ENCODE data around the gene CMTM8. TPM values are rescaled to one million over a fixed set of nuclear protein-coding genes. Genes with fewer than 3 reads are reported as not detected.
"Not testable (repeated sequence)": the region's sequence is repeated elsewhere in the genome, so short reads cannot be mapped to it uniquely, and the experiment has no call there.

Gene CMTM8
- total RNA-seq, 1 experiment from 2014 or later, result 11.2 TPM

- in situ Hi-C loops (cut with HindIII; ENCODE audit: low pct_unique_long_range_greater_than_20kb, low sequenced_read_pairs), result no loop called here
- no peak for DNase-seq (ENCODE audit: low read depth, low spot score)
Measured at GRCh38 chr3:32222950-32223349, 15.5 kb upstream of the CMTM8 start.

DNA sequence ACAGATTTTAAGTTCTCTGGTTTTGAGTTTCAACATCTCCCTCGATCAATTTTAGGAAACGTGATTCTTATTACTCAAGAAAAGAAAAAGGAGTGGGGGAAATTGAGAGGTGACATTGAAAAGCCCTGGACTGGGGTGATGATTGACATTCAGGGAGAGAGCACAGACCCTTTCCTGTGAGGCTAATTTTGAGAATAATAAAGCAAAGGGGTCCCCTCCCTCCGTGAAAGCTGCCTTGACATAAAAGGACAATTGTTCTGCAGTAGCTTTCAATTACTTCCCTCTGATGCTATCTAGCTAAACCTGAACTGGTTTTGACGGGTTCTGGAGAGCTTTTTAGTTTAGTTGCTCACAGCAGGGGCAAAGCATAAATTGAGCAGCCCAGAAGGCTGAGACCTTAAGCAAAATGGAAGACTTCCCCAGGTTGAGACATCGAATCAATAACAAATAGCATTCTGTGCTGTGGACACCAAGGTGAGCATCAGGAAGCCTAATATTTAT lies 14.4 kb upstream of the CMTM8 start:
- no peak for DNase-seq (ENCODE audit: low read depth, low spot score)
- in situ Hi-C loops (cut with HindIII; ENCODE audit: low pct_unique_long_range_greater_than_20kb, low sequenced_read_pairs), result no loop called here

DNA sequence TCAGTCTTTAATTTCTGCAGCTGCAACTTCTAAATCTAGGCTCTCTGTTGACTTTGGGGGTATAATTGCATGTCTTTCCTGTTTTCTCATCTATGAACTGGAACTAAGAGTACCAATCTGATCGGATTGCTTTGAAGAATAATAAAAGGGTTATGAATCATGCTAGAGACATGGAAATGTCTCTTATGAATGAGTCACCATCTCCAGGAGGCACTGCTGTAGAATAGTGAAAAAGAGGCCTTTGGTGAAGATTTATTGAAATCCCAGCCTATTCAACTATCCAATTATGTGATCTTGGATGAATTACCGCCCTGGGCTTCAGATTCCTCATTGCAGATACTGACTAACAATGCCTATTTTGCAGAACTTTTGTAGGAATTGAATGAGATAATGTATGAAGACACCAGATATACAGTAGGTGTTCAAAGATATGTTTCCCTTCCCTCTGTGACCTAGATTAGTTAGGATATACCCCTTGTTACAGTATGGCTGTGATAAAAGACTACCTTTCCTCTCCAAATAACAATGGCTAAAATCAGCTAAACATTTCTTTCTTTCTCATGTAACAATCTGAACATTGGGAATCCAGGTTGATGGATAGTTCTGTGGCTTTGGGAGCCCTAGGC lies 11.5 kb upstream of the CMTM8 start:
- no peak for DNase-seq (ENCODE audit: low read depth, low spot score)

DNA sequence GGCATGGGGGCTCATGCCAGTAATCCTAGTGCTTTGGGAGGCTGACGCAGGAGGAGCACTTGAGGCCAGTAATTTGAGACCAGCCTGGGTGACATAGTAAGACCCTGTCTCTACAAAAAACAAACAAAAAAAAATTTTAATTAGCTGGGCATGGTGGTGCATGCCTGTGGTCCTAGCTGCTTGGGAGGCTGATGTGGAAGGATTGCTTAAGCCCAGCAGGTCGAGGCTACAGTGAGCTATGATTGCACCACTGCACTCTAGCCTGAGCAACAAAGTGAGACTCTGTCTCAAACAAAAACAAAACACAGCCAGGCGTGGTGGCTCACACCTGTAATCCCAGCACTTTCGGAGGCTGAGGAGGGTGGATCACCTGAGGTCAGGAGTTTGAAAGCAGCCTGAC lies 9.7 kb upstream of the CMTM8 start:
- in situ Hi-C loops (cut with HindIII; ENCODE audit: low pct_unique_long_range_greater_than_20kb, low sequenced_read_pairs); DNase-seq (ENCODE audit: low read depth, low spot score): not testable (repeated sequence)

More for the DNA sequence above, 11.5 kb upstream of the CMTM8 start:
- in situ Hi-C loops (cut with HindIII; ENCODE audit: low pct_unique_long_range_greater_than_20kb, low sequenced_read_pairs), result no loop called here

- DNase-seq (ENCODE audit: low read depth, low spot score), result no peak
- in situ Hi-C loops (cut with HindIII; ENCODE audit: low pct_unique_long_range_greater_than_20kb, low sequenced_read_pairs), result no loop called here
Measured at GRCh38 chr3:32229565-32229964, 8.9 kb upstream of the CMTM8 start.

DNA sequence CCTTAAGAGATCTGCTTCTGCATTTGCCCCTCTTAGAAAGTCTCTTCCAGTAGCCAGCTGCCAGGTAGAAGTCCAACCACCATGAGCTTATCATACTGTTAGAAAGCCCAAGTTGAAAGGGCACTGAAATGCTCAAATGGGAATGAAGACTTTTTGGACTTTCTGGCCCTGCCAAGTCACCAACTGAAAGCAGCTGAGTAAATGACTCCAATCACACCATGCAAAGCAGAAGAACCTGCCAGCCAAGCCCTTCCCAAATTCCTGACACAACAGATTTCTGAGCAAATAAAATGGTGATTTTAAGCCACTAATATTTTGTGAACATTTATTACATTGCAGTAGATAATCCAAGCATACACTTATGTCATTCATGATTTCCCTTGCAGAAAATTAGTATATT lies 2.1 kb upstream of the CMTM8 start:
- in situ Hi-C loops (cut with HindIII; ENCODE audit: low pct_unique_long_range_greater_than_20kb, low sequenced_read_pairs), result no loop called here
- DNase-seq (ENCODE audit: low read depth, low spot score), result no peak

GRCh38 chr3:32237670-32238452 lies 619 bp upstream of the CMTM8 start:
- in situ Hi-C loops (cut with HindIII; ENCODE audit: low pct_unique_long_range_greater_than_20kb, low sequenced_read_pairs), result no loop called here
- no peak for DNase-seq (ENCODE audit: low read depth, low spot score)

DNA sequence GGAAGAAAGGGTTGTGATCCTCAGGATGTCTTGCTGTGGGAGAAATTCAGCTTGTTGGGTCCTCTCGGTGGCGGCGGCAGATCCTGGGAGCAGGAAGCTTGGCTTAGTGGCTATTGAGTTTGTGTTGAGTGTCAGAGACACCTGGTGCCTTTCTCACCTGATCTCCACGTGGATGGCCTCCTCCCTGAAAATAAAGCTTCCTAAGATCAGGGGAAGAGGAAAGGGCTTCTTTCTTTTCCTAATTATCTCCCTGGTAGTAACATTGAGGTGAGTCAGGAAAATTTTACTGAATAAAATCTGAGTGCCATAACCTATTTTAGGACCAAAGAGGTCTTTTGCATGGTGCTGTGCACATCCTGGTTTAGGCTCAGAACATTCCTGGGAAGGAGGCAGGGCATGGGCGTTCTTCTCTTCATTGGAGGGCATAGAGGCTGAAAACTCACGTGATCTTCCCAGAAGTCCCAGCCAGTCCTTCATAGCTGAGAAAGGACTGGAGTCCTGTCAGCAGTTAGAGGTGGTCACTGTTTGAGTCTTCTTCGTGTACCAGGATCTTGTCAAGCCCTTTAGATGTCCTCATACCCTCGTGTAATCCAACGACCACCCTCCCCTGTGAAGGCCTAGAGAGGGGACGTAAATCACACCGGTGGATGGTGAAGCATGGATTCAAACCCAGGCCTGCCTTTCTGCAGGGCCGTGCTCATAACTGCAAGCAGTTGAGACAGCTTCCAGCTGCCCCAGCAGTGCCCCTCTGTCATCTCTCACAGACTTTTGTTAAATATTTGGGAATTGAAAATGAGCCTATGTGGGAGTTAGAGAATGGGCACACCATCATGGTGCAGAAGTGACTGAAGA lies 1.1 kb downstream of the CMTM8 start:
- peak; percentile 65 for DNase-seq (ENCODE audit: low read depth, low spot score)
- in situ Hi-C loops (cut with HindIII; ENCODE audit: low pct_unique_long_range_greater_than_20kb, low sequenced_read_pairs), result no loop called here

DNA sequence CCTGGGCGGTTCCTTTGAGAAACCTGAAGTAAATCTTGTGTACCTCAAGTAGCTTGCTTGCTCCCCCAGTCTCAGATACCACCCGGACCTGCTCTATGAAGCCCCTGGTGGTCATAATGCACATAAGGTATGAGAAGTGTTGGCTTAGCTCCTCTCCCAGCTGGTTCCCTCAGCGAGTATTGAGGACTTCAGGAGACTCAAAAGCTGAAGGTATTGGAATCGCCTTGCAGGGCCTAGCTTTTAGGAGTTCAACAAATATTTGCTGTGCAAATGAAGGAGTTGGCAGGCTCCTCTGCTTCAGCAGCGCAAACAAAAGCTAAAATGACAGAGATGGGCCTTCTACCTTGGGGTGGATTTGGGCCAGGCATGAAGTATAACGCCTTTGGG lies 1.7 kb downstream of the CMTM8 start:
- DNase-seq (ENCODE audit: low read depth, low spot score), result peak; percentile 63
- in situ Hi-C loops (cut with HindIII; ENCODE audit: low pct_unique_long_range_greater_than_20kb, low sequenced_read_pairs), result no loop called here

DNA sequence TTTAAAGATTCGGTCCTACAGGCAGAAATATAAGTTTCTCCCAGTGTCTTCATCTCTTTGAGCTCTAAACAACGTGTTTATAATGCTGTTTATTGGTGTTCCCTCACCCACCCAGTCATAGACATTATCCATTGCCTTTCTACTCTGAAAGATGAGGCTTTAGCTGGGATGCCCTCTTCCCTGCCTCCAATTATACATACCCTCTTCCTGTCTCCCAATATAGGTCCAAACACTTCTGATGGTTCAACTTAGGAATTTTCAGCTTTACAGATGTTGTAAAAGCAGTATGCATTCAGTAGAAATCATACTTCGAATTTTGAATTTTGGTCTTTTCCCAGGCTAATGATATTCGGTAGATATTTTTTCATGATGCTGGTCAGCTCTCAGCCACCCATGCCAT lies 2.6 kb downstream of the CMTM8 start:
- in situ Hi-C loops (cut with HindIII; ENCODE audit: low pct_unique_long_range_greater_than_20kb, low sequenced_read_pairs), result no loop called here
- DNase-seq (ENCODE audit: low read depth, low spot score), result no peak

DNA sequence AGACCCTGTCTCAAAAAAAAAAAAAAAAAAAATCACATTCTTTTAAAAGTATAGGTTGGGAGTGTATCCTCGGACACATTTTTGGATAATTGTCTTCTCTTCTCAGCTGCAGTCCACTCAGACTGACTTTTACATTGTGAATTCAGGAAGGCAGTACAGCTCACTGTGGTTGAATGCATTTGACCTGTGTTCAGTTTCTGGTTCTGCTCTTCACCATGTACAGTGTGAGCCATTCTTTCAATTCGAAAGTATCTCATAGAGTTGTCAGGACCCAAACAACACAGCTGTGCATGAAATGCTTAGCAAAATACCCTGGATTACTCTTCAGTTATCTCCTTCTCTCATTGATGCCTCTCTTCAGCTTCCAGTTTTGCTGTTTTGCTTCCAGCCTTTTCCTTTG lies 5.0 kb downstream of the CMTM8 start:
- DNase-seq (ENCODE audit: low read depth, low spot score), result no peak
- in situ Hi-C loops (cut with HindIII; ENCODE audit: low pct_unique_long_range_greater_than_20kb, low sequenced_read_pairs), result no loop called here

GRCh38 chr3:32245200-32245599 lies 6.7 kb downstream of the CMTM8 start:
- in situ Hi-C loops (cut with HindIII; ENCODE audit: low pct_unique_long_range_greater_than_20kb, low sequenced_read_pairs), result no loop called here

DNA sequence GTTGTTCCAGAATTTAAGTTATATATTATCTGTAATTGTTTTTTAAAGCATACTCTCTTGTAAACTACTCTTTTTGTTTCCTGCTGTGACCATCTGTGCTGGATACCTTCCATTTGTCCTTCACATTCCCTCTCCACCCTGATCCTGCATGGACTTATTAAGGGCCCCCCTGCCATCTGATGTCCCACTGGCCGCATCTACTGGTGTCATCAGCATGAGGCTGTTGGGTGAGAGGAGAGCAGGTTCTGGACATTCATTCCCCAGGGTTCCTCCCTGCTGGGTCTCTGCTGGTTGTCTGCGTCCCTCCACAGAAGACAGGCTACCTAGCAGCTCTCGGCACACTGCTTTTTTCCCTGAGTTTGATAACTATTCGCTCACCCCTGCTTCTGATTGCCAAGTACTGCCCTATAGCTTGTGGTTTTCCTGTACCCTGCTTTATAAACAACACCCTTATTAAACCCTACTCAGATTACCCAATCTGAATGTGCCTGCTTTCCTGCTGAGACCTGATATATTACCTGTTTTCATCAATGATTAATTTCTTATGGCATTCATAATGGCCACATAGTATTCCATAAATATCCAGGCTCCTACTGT lies 7.7 kb downstream of the CMTM8 start:
- DNase-seq (ENCODE audit: low read depth, low spot score), result no peak
- in situ Hi-C loops (cut with HindIII; ENCODE audit: low pct_unique_long_range_greater_than_20kb, low sequenced_read_pairs), result no loop called here

More at GRCh38 chr3:32245200-32245599, 6.7 kb downstream of the CMTM8 start:
- no peak for DNase-seq (ENCODE audit: low read depth, low spot score)

DNA sequence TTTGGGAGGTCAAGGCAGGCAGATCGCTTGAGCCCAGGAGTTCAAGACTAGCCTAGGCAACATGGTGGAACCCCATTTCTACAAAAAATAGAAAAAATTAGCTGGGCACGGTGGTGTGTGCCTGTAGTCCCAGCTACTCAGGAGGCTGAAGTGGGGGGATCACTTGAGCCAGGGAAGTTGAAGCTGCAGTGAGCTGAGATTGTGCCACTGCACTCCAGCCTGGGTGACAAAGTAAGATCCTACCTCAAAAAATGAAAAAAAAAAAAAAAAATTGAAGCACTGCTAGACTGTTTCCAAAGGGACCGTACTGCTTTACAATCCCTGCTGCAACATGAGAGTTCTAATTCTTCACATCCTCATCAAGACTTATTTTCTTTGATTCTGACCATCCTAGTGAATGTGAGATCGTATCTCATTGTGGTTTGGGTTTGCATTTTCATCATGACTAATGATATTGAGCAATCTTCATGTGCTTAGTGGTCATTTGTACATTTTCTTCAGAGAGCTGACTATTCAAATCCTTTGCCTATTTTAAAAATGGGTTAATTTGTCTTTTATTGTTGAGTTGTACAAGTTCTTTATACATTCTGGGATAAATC lies 10.8 kb downstream of the CMTM8 start:
- in situ Hi-C loops (cut with HindIII; ENCODE audit: low pct_unique_long_range_greater_than_20kb, low sequenced_read_pairs), result no loop called here
- peak; percentile 53 for DNase-seq (ENCODE audit: low read depth, low spot score)

- in situ Hi-C loops (cut with HindIII; ENCODE audit: low pct_unique_long_range_greater_than_20kb, low sequenced_read_pairs), result no loop called here
- no peak for DNase-seq (ENCODE audit: low read depth, low spot score)
Measured at GRCh38 chr3:32254268-32254667, 15.8 kb downstream of the CMTM8 start.

DNA sequence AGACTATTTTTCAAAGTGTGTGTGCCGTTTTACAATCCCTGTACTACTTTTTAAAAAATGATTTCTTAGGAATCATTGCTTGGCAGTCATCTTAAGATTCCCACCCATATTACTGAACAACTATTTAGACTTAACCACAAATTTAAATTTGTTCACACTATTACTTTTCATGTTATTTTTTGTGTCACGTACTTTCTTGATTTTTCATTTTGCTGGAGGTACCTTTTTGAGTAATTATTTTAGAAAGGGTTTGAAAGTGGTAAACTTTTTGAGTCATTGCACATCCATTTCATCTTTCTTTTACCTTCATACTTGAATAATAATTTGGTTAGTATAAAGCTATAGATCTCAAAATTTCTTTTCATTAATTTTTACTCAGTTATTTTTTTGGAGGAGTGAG lies 16.9 kb downstream of the CMTM8 start:
- in situ Hi-C loops (cut with HindIII; ENCODE audit: low pct_unique_long_range_greater_than_20kb, low sequenced_read_pairs), result no loop called here
- DNase-seq (ENCODE audit: low read depth, low spot score), result no peak

DNA sequence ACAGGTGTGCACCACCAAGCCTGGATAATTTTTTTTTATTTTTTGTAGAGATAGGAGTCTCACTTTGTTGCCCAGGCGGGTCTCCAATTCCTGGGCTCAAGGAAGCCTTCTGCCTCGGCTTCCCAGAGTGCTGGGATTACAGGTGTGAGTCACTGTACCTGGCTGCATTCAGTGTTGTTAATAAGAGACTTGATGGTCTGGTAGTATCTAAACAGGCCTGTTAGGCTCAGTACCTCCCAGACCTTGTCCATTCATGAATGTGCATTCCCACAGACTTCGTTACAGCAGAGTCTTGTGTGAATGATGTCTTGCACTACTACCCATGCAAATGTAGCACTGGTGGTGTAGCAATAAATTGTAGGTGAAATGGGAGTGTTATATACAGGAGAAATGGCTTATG lies 17.7 kb downstream of the CMTM8 start:
- in situ Hi-C loops (cut with HindIII; ENCODE audit: low pct_unique_long_range_greater_than_20kb, low sequenced_read_pairs), result no loop called here
- no peak for DNase-seq (ENCODE audit: low read depth, low spot score)

DNA sequence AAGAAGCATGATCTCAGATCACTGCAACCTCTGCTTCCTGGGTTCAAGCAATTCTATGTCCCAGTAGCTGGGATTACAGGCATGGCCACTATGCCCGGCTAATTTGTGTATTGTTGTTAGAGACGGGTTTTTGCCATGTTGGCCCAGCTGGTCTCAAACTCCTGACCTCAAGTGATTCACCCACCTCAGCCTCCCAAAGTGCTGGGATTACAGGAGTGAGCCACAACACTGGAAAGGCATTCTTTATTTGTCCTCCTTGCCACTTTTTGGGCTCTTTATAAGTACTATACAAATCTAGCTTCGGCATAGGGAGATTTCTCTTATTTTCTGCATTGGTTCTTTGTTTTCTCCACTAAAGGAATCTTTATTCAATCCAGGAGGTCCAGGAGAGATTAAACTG lies 18.6 kb downstream of the CMTM8 start:
- no peak for DNase-seq (ENCODE audit: low read depth, low spot score)
- in situ Hi-C loops (cut with HindIII; ENCODE audit: low pct_unique_long_range_greater_than_20kb, low sequenced_read_pairs), result no loop called here
